GM12801 (cell line): Measurements from ENCODE around the gene PIH1D1.

Experiments used
- CTCF ChIP-seq: IDR thresholded peaks from one replicate; pipeline ENCODE4 v1.5.1; 2011; ENCODE audit warnings: control low read depth; ENCODE audit not compliant: insufficient read length; ENCODE audit errors: extremely low read depth

Gene PIH1D1

GRCh38 chr19:49468199-49468598 lies 16.6 kb upstream of the PIH1D1 start:
- TF ChIP-seq CTCF, result no peak

GRCh38 chr19:49465371-49465770 lies 13.8 kb upstream of the PIH1D1 start:
- no peak for TF ChIP-seq CTCF

DNA sequence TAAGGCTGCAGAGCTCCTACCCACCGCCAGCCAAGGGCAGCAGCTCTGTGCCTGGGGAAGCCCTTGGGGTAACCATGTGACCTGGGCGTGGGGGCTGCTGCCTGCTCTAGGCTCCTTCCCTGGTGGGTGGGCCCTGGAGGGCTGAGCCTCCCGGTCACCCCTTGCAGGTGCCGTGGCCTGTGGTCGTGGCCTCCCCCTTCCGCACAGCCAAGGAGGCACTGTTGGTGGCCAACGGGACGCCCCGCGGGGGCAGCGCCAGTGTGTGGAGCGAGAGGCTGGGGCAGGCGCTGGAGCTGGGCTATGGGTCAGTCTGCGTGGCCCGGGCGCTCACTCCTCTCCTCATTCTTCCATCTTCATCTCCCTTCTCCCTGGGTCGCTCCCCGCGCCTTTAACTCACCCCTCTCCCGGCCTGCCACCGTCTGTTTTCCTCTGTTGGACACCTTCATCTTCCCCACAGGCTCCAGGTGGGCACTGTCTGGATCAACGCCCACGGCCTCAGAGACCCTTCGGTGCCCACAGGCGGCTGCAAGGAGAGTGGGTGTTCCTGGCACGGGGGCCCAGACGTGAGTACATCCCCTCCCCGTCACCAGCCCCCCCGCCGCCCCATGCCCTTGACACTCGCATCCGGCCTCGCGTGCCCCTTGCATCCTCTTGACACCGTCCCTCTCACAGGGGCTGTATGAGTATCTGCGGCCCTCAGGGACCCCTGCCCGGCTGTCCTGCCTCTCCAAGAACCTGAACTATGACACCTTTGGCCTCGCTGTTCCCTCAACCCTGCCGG lies 12.5 kb upstream of the PIH1D1 start:
- TF ChIP-seq CTCF, result no peak

DNA sequence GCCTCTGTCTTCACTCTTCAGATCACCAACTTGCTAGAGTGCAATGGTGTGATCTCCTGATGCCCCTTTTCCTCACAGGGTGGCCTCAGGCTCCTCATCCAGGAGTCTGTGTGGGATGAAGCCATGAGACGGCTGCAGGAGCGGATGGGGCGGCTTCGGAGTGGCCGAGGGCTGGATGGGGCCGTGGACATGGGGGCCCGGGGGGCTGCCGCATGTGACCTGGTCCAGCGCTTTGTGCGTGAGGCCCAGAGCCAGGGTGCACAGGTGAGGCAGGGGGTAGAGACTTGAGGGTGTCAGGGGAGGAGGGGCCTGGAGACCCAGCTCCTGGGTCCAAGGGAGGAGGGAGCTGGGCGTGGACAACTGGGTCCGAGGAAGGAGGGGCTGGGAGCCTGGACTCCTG lies 10.9 kb upstream of the PIH1D1 start:
- TF ChIP-seq CTCF, result no peak

- TF ChIP-seq CTCF, result no peak
These were observed 10.0 kb upstream of the PIH1D1 start for GRCh38 chr19:49461656-49462055.

DNA sequence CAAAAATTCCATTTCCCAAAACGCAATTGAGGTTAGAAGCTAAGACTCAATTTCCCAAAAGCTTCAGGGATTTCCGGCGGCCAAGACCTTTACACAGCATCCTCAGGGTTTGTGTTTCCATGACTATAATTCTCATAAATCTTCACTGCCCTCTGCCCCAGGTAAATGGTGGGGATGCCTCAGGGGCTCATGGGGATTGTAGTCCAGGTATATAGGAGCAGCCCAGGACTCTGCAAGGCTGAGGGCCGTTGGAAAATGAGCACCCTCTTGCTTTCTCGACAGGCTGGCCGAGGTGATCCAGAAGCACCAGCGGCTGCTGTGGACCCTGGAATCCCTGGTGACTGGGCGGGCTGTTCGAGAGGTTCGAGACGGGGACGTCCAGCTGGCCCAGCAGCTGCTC lies 7.8 kb upstream of the PIH1D1 start:
- no peak for TF ChIP-seq CTCF

DNA sequence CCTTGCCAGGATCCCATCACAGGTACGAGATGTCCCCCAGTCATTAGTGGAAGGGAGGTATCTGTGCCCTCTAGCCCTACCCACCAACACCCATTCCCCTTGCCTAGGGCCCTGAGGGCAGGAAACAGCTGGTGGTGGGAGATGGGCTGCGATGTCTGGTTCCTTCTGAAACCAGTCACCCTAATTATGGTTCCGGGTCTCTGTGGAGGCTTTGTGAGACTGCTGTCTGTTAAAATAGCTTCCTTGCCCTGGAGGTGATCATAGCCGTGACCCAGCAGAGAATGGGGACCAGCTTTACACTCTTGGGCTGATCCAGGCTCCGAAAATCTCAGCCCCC lies 6.9 kb upstream of the PIH1D1 start:
- TF ChIP-seq CTCF, result no peak
